Upper lobe of left lung (tissue), 6 donors: Measurements from ENCODE around the gene EXOC2. TPM values are rescaled to one million over a fixed set of nuclear protein-coding genes. Genes with fewer than 3 reads are reported as not detected.
A peak's percentile ranks its signal among the peaks of the same experiment; 100 is the strongest.
"Not testable (repeated sequence)": the region's sequence is repeated elsewhere in the genome, so short reads cannot be mapped to it uniquely, and the experiment has no call there.

Source experiments
- ATAC-seq, 2 donors: fragments of 200-7000 bp; cut with Tn5 transposase; one replicate each; pipeline ENCODE4 v1.9.1; 2022; ENCODE audit warnings: mild to moderate bottlenecking in 2 of 2, moderate library complexity in 2 of 2; ENCODE audit not compliant: low FRiP score in 2 of 2
- DNase-seq, 2 donors: peaks; one replicate each; pipeline ENCODE4 v3.0.0-alpha.2; 2019 to 2020
- H3K27ac ChIP-seq, 4 donors: fragments of 200-600 bp; sonication (generic); one replicate each; pipeline ENCODE4 v1.5.1; 2016 to 2019
- H3K27me3 ChIP-seq, 4 donors: fragments of 200-600 bp; sonication (generic); one replicate each; pipeline ENCODE4 v1.5.1; 2017 to 2019
- H3K36me3 ChIP-seq, 4 donors: fragments of 200-600 bp; sonication (generic); one replicate each; pipeline ENCODE4 v1.5.1; 2016 to 2019
- H3K4me1 ChIP-seq, 4 donors: fragments of 200-600 bp; sonication (generic); one replicate each; pipeline ENCODE4 v1.5.1; 2018 to 2019
- H3K4me3 ChIP-seq, 4 donors: fragments of 200-600 bp; sonication (generic); one replicate each; pipeline ENCODE4 v1.5.1; 2017 to 2019; ENCODE audit warnings: mild to moderate bottlenecking in 2 of 4, moderate library complexity in 1 of 4
- H3K9me3 ChIP-seq, 4 donors: fragments of 200-600 bp; sonication (generic); one replicate each; pipeline ENCODE4 v1.5.1; 2018 to 2019
- EP300 ChIP-seq, 4 donors: sonication (generic); formaldehyde crosslinking; IDR thresholded peaks; one replicate each; pipeline ENCODE4 v1.5.1; 2017; ENCODE audit warnings: antibody characterized with exemption in 4 of 4, control low read depth in 2 of 4
- POLR2A ChIP-seq, 4 donors: fragments of 450-650 bp; IDR thresholded peaks; one replicate each; pipeline ENCODE4 v1.5.1; 2016 to 2017; ENCODE audit warnings: antibody characterized with exemption in 4 of 4, mild to moderate bottlenecking in 2 of 4
- POLR2AphosphoS5 ChIP-seq, 2 donors: sonication (generic); formaldehyde crosslinking; IDR thresholded peaks; one replicate each; pipeline ENCODE4 v1.5.1; 2017; ENCODE audit warnings: antibody characterized with exemption in 2 of 2
- WGBS, 2 donors: methylation state at CpG; one replicate each; pipeline ENCODE4 v1.1.5; 2017 to 2018; 5-methylcytosine and 5-hydroxymethylcytosine counted together
- total RNA-seq, 6 donors: library from RNA; depleted of rRNA in 4 of 6; stranded (reverse); fragments of >200 nt in 4 of 6; gene quantifications; one replicate each; pipeline versions ENCODE4 v1.1.0 to v1.2.1, GENCODE V29; 2016 to 2021
- TF ChIP-seq, protein P1 (sequence below), 6 experiments: fragments of 450-650 bp in 4 of 6; fragments of 200-600 bp in 2 of 6; sonication (generic) in 2 of 6; IDR thresholded peaks; one replicate each; pipeline ENCODE4 v1.5.1; 2016 to 2019; ENCODE audit warnings: antibody characterized with exemption in 6 of 6
- donor health status: DM: no; HTN: no; CAD: no; lungs with moderate emphysema.
- donor health status: DM: no; HTN: yes; CAD: no; lungs with severe emphysema.

Gene EXOC2
- total RNA-seq, 6 donors from 2014 or later, result 16.5 to 31.4 (median 24.4) TPM

DNA sequence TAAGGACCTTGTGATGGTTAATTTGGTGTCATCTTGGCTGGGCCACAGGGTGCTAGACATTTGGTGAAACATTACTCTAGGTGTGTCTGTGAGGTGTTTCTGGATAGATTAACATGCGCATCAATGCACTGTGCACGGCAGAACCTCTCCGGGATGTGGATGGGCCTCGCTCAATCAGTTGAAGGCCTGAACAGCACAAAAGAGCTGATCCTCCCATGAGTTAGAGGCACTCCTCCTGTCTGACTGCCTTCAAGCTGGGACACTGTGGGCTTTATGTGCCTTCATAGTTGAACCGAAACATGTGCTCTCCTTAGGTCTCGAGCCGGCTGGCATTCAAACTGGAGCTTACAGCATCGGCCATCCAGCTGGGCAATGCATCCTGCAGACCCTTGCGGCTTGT lies 124.9 kb downstream of the EXOC2 start:
- no peaks in the 10 kb centered on the region for H3K4me1 ChIP-seq
- DNase-seq (no peak), ATAC-seq (no peak)
- H3K9me3 ChIP-seq, result no peaks in the 10 kb centered on the region
- no peak overlapping the region for H3K27ac ChIP-seq
- H3K36me3 ChIP-seq, result peaks cover 0 to 52% (median 12%) of the 10 kb centered on the region in 4 donors
- TF ChIP-seq EP300 (IDR thresholded peaks at IDR 0.05) (no peak), POLR2A (IDR thresholded peaks at IDR 0.05) (no peak), POLR2AphosphoS5 (IDR thresholded peaks at IDR 0.05) (no peak)
- TF ChIP-seq, protein P1, sequence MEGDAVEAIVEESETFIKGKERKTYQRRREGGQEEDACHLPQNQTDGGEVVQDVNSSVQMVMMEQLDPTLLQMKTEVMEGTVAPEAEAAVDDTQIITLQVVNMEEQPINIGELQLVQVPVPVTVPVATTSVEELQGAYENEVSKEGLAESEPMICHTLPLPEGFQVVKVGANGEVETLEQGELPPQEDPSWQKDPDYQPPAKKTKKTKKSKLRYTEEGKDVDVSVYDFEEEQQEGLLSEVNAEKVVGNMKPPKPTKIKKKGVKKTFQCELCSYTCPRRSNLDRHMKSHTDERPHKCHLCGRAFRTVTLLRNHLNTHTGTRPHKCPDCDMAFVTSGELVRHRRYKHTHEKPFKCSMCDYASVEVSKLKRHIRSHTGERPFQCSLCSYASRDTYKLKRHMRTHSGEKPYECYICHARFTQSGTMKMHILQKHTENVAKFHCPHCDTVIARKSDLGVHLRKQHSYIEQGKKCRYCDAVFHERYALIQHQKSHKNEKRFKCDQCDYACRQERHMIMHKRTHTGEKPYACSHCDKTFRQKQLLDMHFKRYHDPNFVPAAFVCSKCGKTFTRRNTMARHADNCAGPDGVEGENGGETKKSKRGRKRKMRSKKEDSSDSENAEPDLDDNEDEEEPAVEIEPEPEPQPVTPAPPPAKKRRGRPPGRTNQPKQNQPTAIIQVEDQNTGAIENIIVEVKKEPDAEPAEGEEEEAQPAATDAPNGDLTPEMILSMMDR (IDR thresholded peaks at IDR 0.05), result no peak
- H3K4me3 ChIP-seq, result no peak overlapping the region
- WGBS, 2 donors, result 85 to 100% methylated on average over 4 to 9 of the region's 9 CpGs
- H3K27me3 ChIP-seq, result no peaks in the 10 kb centered on the region

DNA sequence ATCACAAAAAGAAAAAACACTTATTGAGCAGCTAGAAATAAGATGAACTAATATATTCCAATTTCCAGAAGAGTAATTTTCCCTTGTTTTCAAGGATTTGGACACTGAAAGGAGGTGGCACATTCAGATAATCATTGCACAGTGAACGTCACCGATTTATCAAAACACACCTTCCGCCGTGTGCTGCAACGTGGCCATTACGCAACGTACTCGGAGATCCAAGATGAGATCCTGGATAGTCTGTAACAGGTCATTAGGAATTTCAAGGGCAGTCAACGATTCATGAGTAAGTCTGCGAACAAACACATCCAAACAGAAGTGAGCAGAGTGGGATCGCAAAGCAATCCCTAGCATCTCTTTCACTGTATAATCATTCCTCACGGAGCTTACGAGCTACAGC lies 129.1 kb downstream of the EXOC2 start:
- Histone ChIP-seq H3K4me3 (no peak overlapping the region), H3K36me3 (peaks cover 0 to 66% (median 25%) of the 10 kb centered on the region in 4 donors)
- WGBS, 2 donors, result 89 to 90% methylated on average over 13 of the region's 13 CpGs

DNA sequence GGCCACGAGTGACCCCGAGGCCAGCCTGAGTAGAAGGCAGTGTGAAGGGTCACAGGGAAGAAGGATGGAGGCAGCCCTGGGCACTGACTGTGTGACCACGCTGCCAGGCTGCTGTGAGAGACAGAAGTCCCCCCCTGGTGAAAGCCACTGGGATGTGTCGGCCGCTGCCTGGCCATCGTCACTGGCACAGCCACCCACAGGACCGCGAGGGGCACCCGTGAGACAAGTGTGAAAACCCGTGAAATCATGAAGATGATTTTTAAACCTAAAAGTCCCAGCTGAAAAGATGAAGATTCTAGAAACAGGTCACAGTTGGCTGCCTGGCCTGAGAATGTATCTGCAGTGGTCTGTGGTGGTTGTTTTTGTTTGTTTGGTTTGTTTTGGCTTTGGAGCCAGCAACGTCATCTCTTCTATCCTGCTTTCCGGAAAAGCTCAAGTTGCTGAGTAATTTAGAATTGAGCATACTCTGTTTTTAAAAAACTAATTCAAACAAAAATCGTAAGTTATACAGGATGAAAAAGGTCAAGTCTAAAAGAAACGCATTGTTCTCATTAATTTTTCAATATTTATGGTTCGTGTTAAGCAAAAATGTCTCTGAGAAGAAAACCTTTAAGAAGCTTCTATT lies 130.8 kb downstream of the EXOC2 start:
- H3K27ac ChIP-seq, result no peak overlapping the region
- H3K4me3 ChIP-seq, result no peak overlapping the region
- ATAC-seq (peak in 1 of 2 donors; percentile 22), DNase-seq (peak in 1 of 2 donors; percentile 51)
- WGBS, 2 donors, result 89 to 92% methylated on average over 12 to 15 of the region's 15 CpGs
- H3K36me3 ChIP-seq, result peaks cover 0 to 66% (median 23%) of the 10 kb centered on the region in 4 donors
- H3K27me3 ChIP-seq, result no peaks in the 10 kb centered on the region
- no peaks in the 10 kb centered on the region for H3K9me3 ChIP-seq
- H3K4me1 ChIP-seq, result no peaks in the 10 kb centered on the region
- TF ChIP-seq EP300 (IDR thresholded peaks at IDR 0.05) (no peak), POLR2A (IDR thresholded peaks at IDR 0.05) (no peak), POLR2AphosphoS5 (IDR thresholded peaks at IDR 0.05) (no peak)
- TF ChIP-seq, protein P1 (IDR thresholded peaks at IDR 0.05), result no peak

More for the DNA sequence above, 129.1 kb downstream of the EXOC2 start:
- DNase-seq (no peak), ATAC-seq (no peak)
- H3K27me3 ChIP-seq, result no peaks in the 10 kb centered on the region
- H3K9me3 ChIP-seq, result no peaks in the 10 kb centered on the region
- H3K4me1 ChIP-seq, result no peaks in the 10 kb centered on the region
- TF ChIP-seq EP300 (IDR thresholded peaks at IDR 0.05) (no peak), POLR2A (IDR thresholded peaks at IDR 0.05) (no peak), POLR2AphosphoS5 (IDR thresholded peaks at IDR 0.05) (no peak)
- TF ChIP-seq, protein P1 (IDR thresholded peaks at IDR 0.05), result no peak
- H3K27ac ChIP-seq, result no peak overlapping the region

DNA sequence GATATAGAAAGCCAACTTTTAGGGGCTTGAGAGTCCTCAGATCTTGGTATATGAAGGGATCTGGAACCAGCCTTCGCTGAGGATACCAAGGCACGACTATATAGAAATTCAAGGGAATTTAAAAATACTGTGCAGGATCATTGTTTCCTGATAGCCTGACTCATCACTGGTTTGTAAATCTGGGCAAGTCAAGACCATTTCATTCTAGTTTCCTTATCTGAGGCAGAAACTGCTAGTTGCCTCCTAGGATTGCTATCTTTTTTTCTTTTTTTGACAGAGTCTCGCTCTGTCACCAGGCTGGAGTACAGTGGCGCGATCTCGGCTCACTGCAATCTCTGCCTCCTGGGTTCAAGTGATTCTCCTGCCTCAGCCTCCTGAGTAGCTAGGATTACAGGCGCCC lies 131.6 kb downstream of the EXOC2 start:
- not testable (repeated sequence) for ATAC-seq, H3K27me3 ChIP-seq, H3K4me1 ChIP-seq, H3K27ac ChIP-seq, DNase-seq, H3K4me3 ChIP-seq, H3K9me3 ChIP-seq
- peaks cover 2 to 72% (median 25%) of the 10 kb centered on the region in 4 donors for H3K36me3 ChIP-seq
- 94 to 96% methylated on average over 7 of the region's 7 CpGs for WGBS, 2 donors

DNA sequence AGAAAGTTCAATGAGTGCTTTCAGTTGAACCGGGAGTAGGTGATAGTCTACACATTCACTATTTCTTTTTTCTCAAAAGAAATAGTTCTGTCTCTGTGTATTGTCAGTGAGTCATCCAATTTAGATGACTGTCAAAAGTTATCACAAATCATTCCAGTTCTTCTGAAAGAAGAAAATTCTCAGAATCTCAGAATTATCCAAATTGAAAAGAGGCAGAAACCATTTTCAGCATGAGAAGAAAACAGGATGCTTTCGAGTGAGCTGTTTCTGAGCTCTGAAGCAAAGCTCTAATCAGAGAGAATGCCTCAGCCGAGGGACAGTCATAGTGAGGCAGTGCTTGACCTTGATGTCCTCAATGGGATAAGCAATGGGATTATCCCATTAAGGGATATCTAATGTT lies 134.0 kb downstream of the EXOC2 start:
- H3K4me1 ChIP-seq, result no peaks in the 10 kb centered on the region
- no peak overlapping the region for H3K4me3 ChIP-seq
- DNase-seq, result no peak
- TF ChIP-seq, protein P1 (IDR thresholded peaks at IDR 0.05), result no peak
- TF ChIP-seq POLR2A (IDR thresholded peaks at IDR 0.05) (no peak), EP300 (IDR thresholded peaks at IDR 0.05) (no peak), POLR2AphosphoS5 (IDR thresholded peaks at IDR 0.05) (no peak)
- ATAC-seq, result no peak
- no peaks in the 10 kb centered on the region for H3K9me3 ChIP-seq
- H3K27me3 ChIP-seq, result no peaks in the 10 kb centered on the region
- H3K36me3 ChIP-seq, result peaks cover 9 to 86% (median 34%) of the 10 kb centered on the region in 4 donors
- 83 to 86% methylated on average over 3 of the region's 3 CpGs for WGBS, 2 donors
- H3K27ac ChIP-seq, result no peak overlapping the region
